HuH-7 (cell line): ENCODE measurements around the gene KNL1.
A peak's percentile ranks its signal among the peaks of the same experiment; 100 is the strongest.
"Not testable (repeated sequence)": the region's sequence is repeated elsewhere in the genome, so short reads cannot be mapped to it uniquely, and the experiment has no call there.

ENCODE experiments used
- DNase-seq: peaks from one replicate; pipeline ENCODE4 v3.0.0; 2011; ENCODE audit warnings: low spot score

KNL1 gene

GRCh38 chr15:40584191-40584590 is 9.9 kb upstream of the KNL1 start:
- DNase-seq, result no peak

- DNase-seq, result no peak
These were observed 3.4 kb upstream of the KNL1 start for GRCh38 chr15:40590667-40591050.

GRCh38 chr15:40591389-40591788 is 2.7 kb upstream of the KNL1 start:
- no peak for DNase-seq

GRCh38 chr15:40593165-40593564 is 884 bp upstream of the KNL1 start:
- no peak for DNase-seq

- DNase-seq, result peak; percentile 29
These were observed 384 bp downstream of the KNL1 start for GRCh38 chr15:40594429-40594836.

GRCh38 chr15:40595219-40595618 is 1.2 kb downstream of the KNL1 start:
- DNase-seq, result no peak

- no peak for DNase-seq
These were observed 1.7 kb downstream of the KNL1 start for GRCh38 chr15:40595773-40596172.

- no peak for DNase-seq
These were observed 3.0 kb downstream of the KNL1 start for GRCh38 chr15:40597024-40597423.

GRCh38 chr15:40598126-40598525 is 4.1 kb downstream of the KNL1 start:
- no peak for DNase-seq

- no peak for DNase-seq
These were observed 4.6 kb downstream of the KNL1 start for GRCh38 chr15:40598672-40599071.

GRCh38 chr15:40600956-40601355 is 6.9 kb downstream of the KNL1 start:
- no peak for DNase-seq

- DNase-seq, result no peak
These were observed 9.9 kb downstream of the KNL1 start for GRCh38 chr15:40603935-40604334.

GRCh38 chr15:40613080-40613479 is 19.0 kb downstream of the KNL1 start:
- no peak for DNase-seq

- DNase-seq, result no peak
These were observed 24.0 kb downstream of the KNL1 start for GRCh38 chr15:40618023-40618422.

- no peak for DNase-seq
These were observed 24.9 kb downstream of the KNL1 start for GRCh38 chr15:40618906-40619305.

GRCh38 chr15:40623361-40623760 is 29.3 kb downstream of the KNL1 start:
- DNase-seq, result no peak

GRCh38 chr15:40630313-40630712 is 36.3 kb downstream of the KNL1 start:
- DNase-seq, result no peak

- DNase-seq, result no peak
These were observed 39.1 kb downstream of the KNL1 start for GRCh38 chr15:40633178-40633577.

- no peak for DNase-seq
These were observed 43.2 kb downstream of the KNL1 start for GRCh38 chr15:40637221-40637745.

GRCh38 chr15:40639677-40640076 is 45.6 kb downstream of the KNL1 start:
- no peak for DNase-seq

GRCh38 chr15:40647523-40647922 is 53.5 kb downstream of the KNL1 start:
- no peak for DNase-seq

GRCh38 chr15:40650479-40650878 is 56.4 kb downstream of the KNL1 start:
- no peak for DNase-seq

- DNase-seq, result no peak
These were observed 66.6 kb downstream of the KNL1 start for GRCh38 chr15:40660686-40661085.

GRCh38 chr15:40664909-40665308 is 70.9 kb downstream of the KNL1 start:
- DNase-seq, result no peak

- not testable (repeated sequence) for DNase-seq
These were observed 82.2 kb downstream of the KNL1 start for GRCh38 chr15:40676290-40676689.
